Neuronal stem cell (in vitro differentiated cells): ENCODE measurements around the gene CPNE5.

ENCODE experiments used
- DNase-seq: peaks from one replicate; pipeline ENCODE4 v3.0.0-alpha.2; 2013; ENCODE audit warnings: low spot score
- H2AFZ ChIP-seq: one replicate; pipeline ENCODE4 v1.6.1; 2013; ENCODE audit warnings: mild to moderate bottlenecking, low read length, inconsistent platforms
- H2AK5ac ChIP-seq: 2 replicates; pipeline ENCODE4 v1.6.1; 2013; ENCODE audit warnings: low read depth, mild to moderate bottlenecking, inconsistent platforms, low read length, moderate library complexity, mixed read lengths
- H2BK120ac ChIP-seq: 2 replicates; pipeline ENCODE4 v1.6.1; 2013; ENCODE audit warnings: low read depth, mild to moderate bottlenecking, inconsistent platforms, low read length, moderate library complexity, mixed read lengths
- H2BK12ac ChIP-seq: one replicate; pipeline ENCODE4 v1.6.1; 2013; ENCODE audit warnings: low read length, inconsistent platforms
- H2BK15ac ChIP-seq: 2 replicates; pipeline ENCODE4 v1.6.1; 2013; ENCODE audit warnings: mild to moderate bottlenecking, low read length, inconsistent platforms, mixed read lengths
- H2BK5ac ChIP-seq: one replicate; pipeline ENCODE4 v1.6.1; 2013; ENCODE audit warnings: inconsistent platforms, mild to moderate bottlenecking, low read length, moderate library complexity
- H3K14ac ChIP-seq: one replicate; pipeline ENCODE4 v1.6.1; 2013; ENCODE audit warnings: low read length, inconsistent platforms
- H3K18ac ChIP-seq: 2 replicates; pipeline ENCODE4 v1.6.1; 2013; ENCODE audit warnings: low read length, inconsistent platforms
- H3K23ac ChIP-seq: 2 replicates; pipeline ENCODE4 v1.6.1; 2013; ENCODE audit warnings: low read depth, mild to moderate bottlenecking, mixed read lengths, low read length, inconsistent platforms; ENCODE audit not compliant: poor library complexity
- H3K27ac ChIP-seq: replicated peaks from 3 replicates; pipeline ENCODE4 v1.5.1; 2013; ENCODE audit warnings: low read length, inconsistent platforms
- H3K27me3 ChIP-seq, 3 experiments: 2 replicates each; pipeline ENCODE4 v1.6.1; 2013; ENCODE audit warnings: low read length in 3 of 3, mild to moderate bottlenecking in 2 of 3, inconsistent platforms in 1 of 3, low read depth in 1 of 3, mixed read lengths in 1 of 3, moderate library complexity in 1 of 3; ENCODE audit not compliant: control insufficient read depth in 3 of 3, insufficient read depth in 3 of 3
- H3K36me3 ChIP-seq, 2 donors: replicated peaks in 1 of 2; 2 replicates each; pipeline ENCODE4 v1.6.1; 2013; ENCODE audit warnings: low read length in 2 of 2; ENCODE audit not compliant: control insufficient read depth in 2 of 2, insufficient read depth in 2 of 2
- H3K4ac ChIP-seq: 2 replicates; pipeline ENCODE4 v1.6.1; 2013; ENCODE audit warnings: inconsistent platforms, mild to moderate bottlenecking, low read length, moderate library complexity
- H3K4me1 ChIP-seq, 2 donors: 1 replicate in 1 of 2; 2 replicates in 1 of 2; pipeline ENCODE4 v1.6.1; 2013; ENCODE audit warnings: low read length in 2 of 2, low read depth in 1 of 2; ENCODE audit not compliant: control insufficient read depth in 2 of 2, insufficient read depth in 1 of 2
- H3K4me2 ChIP-seq: one replicate; pipeline ENCODE4 v1.6.1; 2013; ENCODE audit warnings: mild to moderate bottlenecking, low read length, inconsistent platforms; ENCODE audit not compliant: insufficient read depth, poor library complexity, severe bottlenecking
- H3K4me3 ChIP-seq, 2 donors: 2 replicates each; pipeline ENCODE4 v1.5.1; 2013; ENCODE audit warnings: low read length in 2 of 2, mild to moderate bottlenecking in 2 of 2, inconsistent platforms in 1 of 2, moderate library complexity in 1 of 2
- H3K79me1 ChIP-seq: one replicate; pipeline ENCODE4 v1.6.1; 2013; ENCODE audit warnings: low read depth, mild to moderate bottlenecking, inconsistent platforms, low read length, moderate library complexity
- H3K9ac ChIP-seq: one replicate; pipeline ENCODE4 v1.6.1; 2013; ENCODE audit warnings: mild to moderate bottlenecking, low read depth, low read length, inconsistent platforms; ENCODE audit not compliant: poor library complexity
- H3K9me3 ChIP-seq, 2 donors: replicated peaks in 1 of 2; 2 replicates each; pipeline versions ENCODE3 to v1.6.1; 2013; ENCODE audit warnings: low read length in 2 of 2, mild to moderate bottlenecking in 2 of 2, inconsistent platforms in 1 of 2, low read depth in 1 of 2, mixed read lengths in 1 of 2, moderate library complexity in 1 of 2; ENCODE audit not compliant: control insufficient read depth in 2 of 2, insufficient read depth in 1 of 2
- H4K8ac ChIP-seq: one replicate; pipeline ENCODE4 v1.6.1; 2013; ENCODE audit warnings: low read depth, mild to moderate bottlenecking, inconsistent platforms, low read length, moderate library complexity
- H4K91ac ChIP-seq: one replicate; pipeline ENCODE4 v1.6.1; 2013; ENCODE audit warnings: low read length, low read depth, mild to moderate bottlenecking, inconsistent platforms; ENCODE audit not compliant: poor library complexity
- WGBS, 2 donors: extraction: QIAGEN DNeasy Blood & Tissue Kit; methylation state at CpG; one replicate each; pipeline ENCODE4 v1.1.7; 2013; ENCODE audit warnings: missing lambda C conversion rate in 2 of 2, mixed read lengths in 1 of 2; ENCODE audit not compliant: insufficient read length in 2 of 2, insufficient replicate concordance in 1 of 2; ENCODE audit errors: extremely low coverage in 2 of 2; 5-methylcytosine and 5-hydroxymethylcytosine counted together

Gene CPNE5

DNA sequence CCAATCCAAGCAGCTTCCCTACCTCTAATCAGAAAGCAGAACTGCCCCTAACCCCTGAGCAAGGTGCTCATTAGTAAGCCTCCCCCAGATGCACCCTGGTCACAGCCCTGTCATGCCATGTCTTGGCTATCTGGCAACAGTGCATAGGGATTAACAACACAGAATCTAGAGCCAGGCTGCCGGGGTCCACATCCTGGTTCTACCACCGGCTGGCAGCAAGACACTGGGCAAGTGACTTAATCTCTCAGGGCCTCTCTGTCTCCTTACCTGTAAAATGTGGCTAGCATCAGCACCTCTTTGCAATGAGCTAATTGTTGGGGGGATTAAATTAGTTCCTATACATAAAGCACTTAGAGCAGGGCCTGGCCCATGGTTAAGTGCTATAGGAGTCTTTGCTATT lies 68.1 kb downstream of the CPNE5 start:
- Histone ChIP-seq H4K8ac (no peak overlapping the region), H2BK15ac (no peak overlapping the region), H3K27me3 (peaks cover 0 to 6% (median under 1%) of the 10 kb centered on the region in 3 experiments), H2BK5ac (no peak overlapping the region), H2AFZ (no peak overlapping the region), H2AK5ac (no peak overlapping the region), H3K23ac (no peak overlapping the region), H4K91ac (no peak overlapping the region), H3K4me2 (no peak overlapping the region), H3K9ac (no peak overlapping the region), H3K27ac (no peak overlapping the region), H3K4me3 (no peak overlapping the region), H2BK120ac (no peak overlapping the region), H2BK12ac (no peak overlapping the region), H3K18ac (no peak overlapping the region), H3K79me1 (no peaks in the 10 kb centered on the region), H3K4me1 (peaks cover 14 to 21% of the 10 kb centered on the region in 2 donors), H3K4ac (no peak overlapping the region), H3K36me3 (no peaks in the 10 kb centered on the region), H3K14ac (no peak overlapping the region), H3K9me3 (no peaks in the 10 kb centered on the region)
- no peak for DNase-seq
- no CpG with 5 or more reads among the region's 2 CpGs for WGBS, 2 donors

DNA sequence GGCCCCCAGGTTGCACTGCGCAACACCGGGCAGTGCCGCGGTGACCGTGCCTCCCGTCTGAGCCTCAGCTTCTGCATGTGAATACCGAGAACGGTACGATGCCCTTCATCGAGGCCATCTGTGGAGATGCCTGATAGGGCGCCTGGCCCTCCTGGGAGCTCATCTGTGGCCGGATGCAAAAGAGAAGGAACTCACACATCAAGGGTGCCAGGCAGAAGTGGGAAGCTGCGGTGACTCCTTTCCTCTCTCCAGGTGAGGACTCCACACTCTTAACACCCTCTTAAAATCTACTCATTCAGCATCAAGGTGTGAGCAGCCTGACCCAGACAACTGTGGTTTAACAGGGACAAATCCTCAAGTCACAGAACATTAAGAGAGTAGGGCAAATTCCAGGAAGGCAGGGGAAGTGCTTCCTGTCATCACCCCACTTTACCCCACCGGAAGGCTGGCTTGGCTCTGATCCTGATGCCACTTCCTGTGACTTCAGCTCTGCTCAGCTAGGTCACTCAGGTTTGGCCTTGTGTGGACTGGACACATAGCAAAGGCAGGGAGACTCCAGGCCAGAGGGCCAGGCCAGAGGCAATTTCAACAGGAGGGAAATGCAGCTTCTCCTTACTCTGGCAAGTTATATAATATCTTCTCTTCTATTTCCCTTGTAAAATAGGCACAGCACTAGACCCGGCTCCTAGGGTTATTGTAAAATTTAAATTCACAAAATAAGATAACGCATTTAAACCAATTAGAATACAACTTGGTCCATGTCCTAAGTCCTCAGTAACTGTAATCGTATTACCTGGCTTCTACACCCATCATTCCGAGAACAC lies 69.4 kb downstream of the CPNE5 start:
- H3K36me3 ChIP-seq, result no peaks in the 10 kb centered on the region
- H3K27ac ChIP-seq, result no peak overlapping the region
- no peak overlapping the region for H3K14ac ChIP-seq
- H3K4me2 ChIP-seq, result no peak overlapping the region
- no CpG with 5 or more reads among the region's 18 CpGs for WGBS, 2 donors
- H2AK5ac ChIP-seq, result no peak overlapping the region
- no peak overlapping the region for H2BK120ac ChIP-seq
- H2AFZ ChIP-seq, result peak overlapping the region; percentile 37
- peaks cover 0 to 2% (median 0%) of the 10 kb centered on the region in 3 experiments for H3K27me3 ChIP-seq
- no peak for DNase-seq
- no peak overlapping the region for H3K4me3 ChIP-seq
- no peak overlapping the region for H4K8ac ChIP-seq
- no peak overlapping the region for H2BK5ac ChIP-seq
- peaks cover 25 to 30% of the 10 kb centered on the region in 2 donors for H3K4me1 ChIP-seq
- H2BK15ac ChIP-seq, result no peak overlapping the region
- peak overlapping the region; percentile 21 for H3K9ac ChIP-seq
- no peak overlapping the region for H2BK12ac ChIP-seq
- no peaks in the 10 kb centered on the region for H3K9me3 ChIP-seq
- peak overlapping the region; percentile 12 for H3K23ac ChIP-seq
- no peaks in the 10 kb centered on the region for H3K79me1 ChIP-seq
- H4K91ac ChIP-seq, result no peak overlapping the region
- H3K18ac ChIP-seq, result peak overlapping the region; percentile 69
- H3K4ac ChIP-seq, result no peak overlapping the region

DNA sequence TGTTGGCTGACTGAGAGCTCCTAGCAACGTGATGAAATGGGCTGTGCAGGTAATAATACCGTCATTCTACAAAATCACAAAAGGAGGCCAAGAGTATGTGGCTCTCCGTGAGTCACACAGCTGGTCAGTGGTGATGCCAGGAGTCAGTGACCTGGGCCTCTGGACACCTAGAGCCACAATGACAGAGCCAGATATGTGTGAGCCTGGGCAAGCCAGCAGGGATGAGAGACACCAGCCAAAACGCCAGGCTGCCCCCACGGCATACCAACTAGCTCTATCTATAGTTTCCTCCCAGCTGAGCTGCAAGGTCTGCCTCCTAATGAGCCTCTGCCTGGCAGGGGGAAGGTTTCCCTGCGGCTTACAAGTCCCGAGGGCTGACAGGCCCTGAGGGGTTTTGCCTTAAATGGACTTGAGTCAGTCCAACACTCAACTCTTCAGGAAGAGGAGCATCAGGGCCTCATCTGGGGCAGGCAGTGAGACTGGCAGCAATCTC lies 70.0 kb downstream of the CPNE5 start:
- peaks cover 25 to 30% of the 10 kb centered on the region in 2 donors for H3K4me1 ChIP-seq
- WGBS, 2 donors, result no CpG with 5 or more reads among the region's 7 CpGs
- H2BK5ac ChIP-seq, result no peak overlapping the region
- H3K4ac ChIP-seq, result no peak overlapping the region
- no peaks in the 10 kb centered on the region for H3K79me1 ChIP-seq
- H4K8ac ChIP-seq, result no peak overlapping the region
- no peak overlapping the region for H3K14ac ChIP-seq
- peaks cover 0 to 4% (median 0%) of the 10 kb centered on the region in 3 experiments for H3K27me3 ChIP-seq
- H3K23ac ChIP-seq, result peak overlapping the region; percentile 12
- H3K9ac ChIP-seq, result peak overlapping the region; percentile 21
- H2BK12ac ChIP-seq, result no peak overlapping the region
- H2BK15ac ChIP-seq, result no peak overlapping the region
- H3K9me3 ChIP-seq, result no peaks in the 10 kb centered on the region
- no peaks in the 10 kb centered on the region for H3K36me3 ChIP-seq
- no peak overlapping the region for H2AK5ac ChIP-seq
- H2AFZ ChIP-seq, result peak overlapping the region; percentile 37
- no peak overlapping the region for H3K27ac ChIP-seq
- H4K91ac ChIP-seq, result no peak overlapping the region
- H3K18ac ChIP-seq, result peak overlapping the region; percentile 69
- H3K4me3 ChIP-seq, result no peak overlapping the region
- no peak for DNase-seq
- H3K4me2 ChIP-seq, result no peak overlapping the region
- H2BK120ac ChIP-seq, result no peak overlapping the region

DNA sequence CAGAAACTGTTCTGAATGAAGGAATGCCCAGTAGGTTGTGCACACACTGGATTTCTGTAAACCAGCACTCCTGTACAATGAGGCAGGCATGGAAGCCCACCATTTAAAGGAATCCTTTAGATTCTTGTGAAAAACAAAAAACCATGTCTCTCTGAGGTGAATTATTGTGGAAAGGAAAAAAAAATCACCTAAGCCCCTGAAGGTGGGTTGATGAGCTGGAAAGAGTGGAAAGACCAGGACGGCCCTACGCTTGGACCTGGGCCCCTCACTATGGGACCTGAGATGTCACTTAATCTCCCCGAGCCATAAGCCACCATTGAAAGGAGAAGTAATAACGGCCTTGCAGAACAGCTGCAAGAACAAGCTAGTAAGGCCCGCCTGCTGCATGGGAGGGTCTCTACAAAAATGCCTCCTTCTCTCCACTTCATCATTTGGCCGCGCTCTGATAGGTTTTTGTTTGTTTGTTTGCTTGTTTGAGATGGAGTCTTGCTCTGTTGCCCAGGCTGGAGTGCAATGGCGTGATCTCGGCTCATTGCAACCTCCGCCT lies 72.8 kb downstream of the CPNE5 start:
- H2BK12ac ChIP-seq, result no peak overlapping the region
- no peak overlapping the region for H2BK5ac ChIP-seq
- no CpG with 5 or more reads among the region's 10 CpGs for WGBS, 2 donors
- no peak overlapping the region for H3K18ac ChIP-seq
- H3K23ac ChIP-seq, result peak overlapping the region; percentile 59
- peaks cover 0 to 8% (median 0%) of the 10 kb centered on the region in 3 experiments for H3K27me3 ChIP-seq
- H3K9me3 ChIP-seq, result no peaks in the 10 kb centered on the region
- no peak overlapping the region for H3K4ac ChIP-seq
- peak overlapping the region; percentile 89 for H2AFZ ChIP-seq
- H3K4me2 ChIP-seq, result no peak overlapping the region
- no peak overlapping the region for H3K9ac ChIP-seq
- no peak overlapping the region for H3K4me3 ChIP-seq
- peak overlapping the region; percentile 68 for H2AK5ac ChIP-seq
- H3K79me1 ChIP-seq, result no peaks in the 10 kb centered on the region
- H2BK120ac ChIP-seq, result no peak overlapping the region
- H4K91ac ChIP-seq, result no peak overlapping the region
- H3K36me3 ChIP-seq, result no peaks in the 10 kb centered on the region
- no peak overlapping the region for H3K27ac ChIP-seq
- no peak for DNase-seq
- no peak overlapping the region for H2BK15ac ChIP-seq
- no peak overlapping the region for H4K8ac ChIP-seq
- H3K14ac ChIP-seq, result no peak overlapping the region
- peaks cover 19 to 24% of the 10 kb centered on the region in 2 donors for H3K4me1 ChIP-seq
